Erythroblast (primary cell): ENCODE measurements around the gene FKBP8.

Source experiments
- GATA1 ChIP-seq: IDR thresholded peaks from 2 replicates; pipeline ENCODE4 v1.6.1; 2011; ENCODE audit warnings: low read depth, mild to moderate bottlenecking, control low read depth, low read length, moderate library complexity
- POLR2A ChIP-seq: IDR thresholded peaks from 2 replicates; pipeline ENCODE4 v1.6.1; 2011; ENCODE audit warnings: mild to moderate bottlenecking, low read length

DNA sequence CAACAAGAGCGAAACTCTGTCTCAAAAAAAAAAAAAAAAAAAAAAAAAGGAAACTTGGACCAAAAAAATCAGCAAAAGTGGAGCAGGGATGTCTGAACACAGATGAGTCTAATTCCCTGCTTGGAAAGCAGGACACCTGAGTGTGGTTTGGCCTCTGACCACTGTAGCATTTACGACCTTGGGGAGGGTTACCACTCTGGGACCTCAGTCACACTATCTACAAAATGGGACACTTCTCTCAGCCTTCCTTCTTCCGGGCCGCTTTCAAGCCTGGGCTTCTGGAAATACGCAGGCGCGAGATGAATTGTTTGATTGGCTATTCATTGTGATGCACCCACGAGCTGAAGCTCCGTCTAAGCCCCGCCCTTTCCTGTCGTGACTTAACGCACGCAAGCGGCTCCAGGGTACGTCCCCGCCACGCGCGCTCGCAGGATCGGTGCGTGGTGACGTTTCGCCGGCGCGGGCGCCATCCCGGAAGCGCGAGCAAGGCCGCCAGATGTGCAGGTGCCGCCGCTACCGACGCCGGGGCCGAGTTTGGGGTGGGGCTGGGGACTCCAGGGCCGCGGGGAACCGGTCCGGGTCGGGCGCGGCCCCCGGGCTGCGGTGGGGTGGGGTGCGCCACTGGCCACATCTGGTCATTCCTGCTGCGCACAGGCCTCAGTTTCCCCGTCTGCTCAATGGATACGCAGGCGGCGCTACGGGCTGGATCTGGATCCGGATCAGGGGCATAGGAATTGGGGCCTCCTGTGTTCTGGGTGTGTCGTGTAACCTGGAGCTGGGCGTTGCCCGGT, 14.2 kb upstream of the FKBP8 start, which contains the start of gene KXD1:
- peak; percentile 90 for TF ChIP-seq POLR2A
- TF ChIP-seq GATA1 = no peak
